SJCRH30 (cell line): ENCODE measurements around the gene IGSF23. TPM values are rescaled to one million over a fixed set of nuclear protein-coding genes. Genes with fewer than 3 reads are reported as not detected.

Experiments
- DNase-seq, 2 experiments: peaks; one replicate each; pipeline ENCODE4 v3.0.0-alpha.2; 2015 to 2020
- H3K27ac ChIP-seq: fragments of 250-450 bp; sonication (Bioruptor Pico); 2 replicates; pipeline ENCODE4 v1.5.1; 2020; ENCODE audit warnings: mild to moderate bottlenecking, moderate library complexity
- H3K27me3 ChIP-seq: fragments of 250-450 bp; sonication (Bioruptor Pico); 2 replicates; pipeline ENCODE4 v1.5.1; 2020; ENCODE audit warnings: mild to moderate bottlenecking, moderate library complexity
- H3K36me3 ChIP-seq: fragments of 250-450 bp; sonication (Bioruptor Pico); 2 replicates; pipeline ENCODE4 v1.5.1; 2020; ENCODE audit warnings: mild to moderate bottlenecking, moderate library complexity
- H3K4me1 ChIP-seq: fragments of 250-450 bp; sonication (Bioruptor Pico); 2 replicates; pipeline ENCODE4 v1.5.1; 2020; ENCODE audit warnings: mild to moderate bottlenecking, moderate library complexity
- H3K4me3 ChIP-seq: fragments of 250-450 bp; sonication (Bioruptor Pico); 2 replicates; pipeline ENCODE4 v1.5.1; 2020; ENCODE audit warnings: mild to moderate bottlenecking, moderate library complexity
- H3K9me3 ChIP-seq: fragments of 250-450 bp; sonication (Bioruptor Pico); replicated peaks from 2 replicates; pipeline ENCODE4 v1.5.1; 2020; ENCODE audit warnings: mild to moderate bottlenecking, moderate library complexity
- total RNA-seq: library from RNA; depleted of rRNA; stranded (reverse); fragments of >200 nt; shearing (Covaris generic); gene quantifications from 2 replicates; pipeline ENCODE4 v1.2.3, GENCODE V29; 2014; rRNA removed

Gene IGSF23
- total RNA-seq, 1 experiment from 2014 or later: not detected

- DNase-seq: no peak
- Histone ChIP-seq H3K9me3 (no peaks in the 10 kb centered on the region), H3K4me3 (no peak overlapping the region), H3K27ac (no peak overlapping the region), H3K27me3 (no peaks in the 10 kb centered on the region), H3K4me1 (peaks cover 11% of the 10 kb centered on the region), H3K36me3 (no peaks in the 10 kb centered on the region)
Observed at GRCh38 chr19:44685877-44686276, 72.5 kb downstream of the IGSF23 start.

Other genes with a start within 250 kb of the IGSF23 start
- gene ZNF285, start 212.0 kb upstream of the IGSF23 start, total RNA-seq: 1.3 and 2.0 TPM in 2 replicates
- gene ZNF229, start 165.1 kb upstream of the IGSF23 start, total RNA-seq: not detected in 2 replicates
- gene ZNF180, start 113.0 kb upstream of the IGSF23 start, total RNA-seq: 12.3 and 13.9 TPM in 2 replicates
- gene CEACAM20, start 83.9 kb upstream of the IGSF23 start, total RNA-seq: not detected in 2 replicates
- 42.2 and 45.4 TPM in 2 replicates for gene PVR, start 30.3 kb downstream of the IGSF23 start, total RNA-seq
- 2.4 and 2.5 TPM in 2 replicates for gene CEACAM19, start 57.9 kb downstream of the IGSF23 start, total RNA-seq
- 0.18 and 0.73 TPM in 2 replicates for gene CEACAM16, start 85.6 kb downstream of the IGSF23 start, total RNA-seq
- gene BCL3, start 135.1 kb downstream of the IGSF23 start, total RNA-seq: 7.3 and 10.0 TPM in 2 replicates
- not detected in 2 replicates for gene CBLC, start 164.3 kb downstream of the IGSF23 start, total RNA-seq
- gene BCAM, start 195.5 kb downstream of the IGSF23 start, total RNA-seq: 15.5 and 15.9 TPM in 2 replicates
- 46.0 and 50.2 TPM in 2 replicates for gene NECTIN2, start 232.7 kb downstream of the IGSF23 start, total RNA-seq